Progenitor cell of endocrine pancreas (in vitro differentiated cells): Measurements from ENCODE around the gene PRKCZ. TPM values are rescaled to one million over a fixed set of nuclear protein-coding genes. Genes with fewer than 3 reads are reported as not detected.

ENCODE experiments used
- DNase-seq: peaks from one replicate; pipeline ENCODE4 v3.0.0; 2021; ENCODE audit warnings: low spot score; ENCODE audit not compliant: unreplicated experiment
- H3K27ac Mint-ChIP-seq: 2 replicates; pipeline ENCODE4 v1.8.0; 2021; ENCODE audit warnings: mild to moderate bottlenecking, moderate library complexity, mixed read lengths
- H3K27me3 Mint-ChIP-seq: 2 replicates; pipeline ENCODE4 v1.8.0; 2021; ENCODE audit warnings: mixed read lengths
- H3K36me3 Mint-ChIP-seq: 2 replicates; pipeline ENCODE4 v1.8.0; 2022; ENCODE audit warnings: mixed read lengths; ENCODE audit not compliant: insufficient read depth
- H3K4me1 Mint-ChIP-seq: 2 replicates; pipeline ENCODE4 v1.8.0; 2021; ENCODE audit warnings: low read depth, mixed read lengths
- H3K4me3 Mint-ChIP-seq: 2 replicates; pipeline ENCODE4 v1.8.0; 2021; ENCODE audit warnings: low read depth, mild to moderate bottlenecking, moderate library complexity, mixed read lengths
- H3K9me3 Mint-ChIP-seq: 2 replicates; pipeline ENCODE4 v1.8.0; 2021; ENCODE audit warnings: low read depth, mixed read lengths
- total RNA-seq: library from RNA; stranded (reverse); gene quantifications from 2 replicates; pipeline ENCODE4 v1.2.1, GENCODE V29; 2021
- TF ChIP-seq, protein P1 (sequence below): fragments of 200-600 bp; sonication (generic); IDR thresholded peaks from one replicate; pipeline ENCODE4 v1.5.0; 2021; ENCODE audit warnings: antibody characterized with exemption, mild to moderate bottlenecking; ENCODE audit not compliant: unreplicated experiment

Gene PRKCZ
- total RNA-seq, 1 donor from 2014 or later = 71.5 TPM

DNA sequence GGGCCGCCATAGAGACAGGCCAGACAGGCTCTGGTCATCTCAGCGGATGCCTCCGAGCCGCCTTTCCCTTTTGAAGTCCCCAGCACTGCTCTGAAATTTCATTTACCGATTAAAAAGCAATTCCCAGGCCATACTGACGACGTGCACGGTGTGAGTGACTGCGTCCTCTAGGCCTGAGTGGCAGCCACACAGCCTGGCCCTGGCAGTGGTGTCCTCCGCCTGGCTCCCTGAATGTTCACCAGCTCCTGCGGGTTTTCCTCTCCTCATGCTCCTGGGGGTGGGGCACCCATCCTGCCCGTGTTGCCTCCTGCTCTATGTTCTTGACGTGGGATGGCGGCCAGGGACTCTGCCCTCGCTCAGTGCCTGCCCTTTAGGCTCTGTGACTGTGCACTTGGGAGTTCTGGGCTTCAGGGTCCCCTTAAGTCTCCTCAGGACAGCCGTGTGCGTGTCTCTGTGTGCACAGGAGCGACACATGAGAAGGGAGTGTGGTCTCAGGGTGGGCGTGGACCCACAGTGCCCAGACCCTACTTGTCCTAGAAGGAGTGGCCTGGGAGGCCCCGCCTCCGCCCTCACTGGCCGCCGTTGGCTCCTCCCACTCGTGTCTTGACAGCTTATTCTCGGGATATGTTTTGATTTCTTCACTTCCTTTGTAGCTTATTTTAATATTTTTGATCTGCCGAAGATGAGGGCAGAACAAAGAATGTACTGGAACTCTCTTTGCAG is 181.5 kb downstream of the PRKCZ start:
- Mint-ChIP-seq H3K27ac (peak overlapping the region; percentile 87), H3K4me1 (peaks cover 37% of the 10 kb centered on the region), H3K27me3 (no peaks in the 10 kb centered on the region), H3K36me3 (no peaks in the 10 kb centered on the region), H3K9me3 (no peaks in the 10 kb centered on the region), H3K4me3 (peak overlapping the region; percentile 94)
- no peak for DNase-seq
- TF ChIP-seq, protein P1, sequence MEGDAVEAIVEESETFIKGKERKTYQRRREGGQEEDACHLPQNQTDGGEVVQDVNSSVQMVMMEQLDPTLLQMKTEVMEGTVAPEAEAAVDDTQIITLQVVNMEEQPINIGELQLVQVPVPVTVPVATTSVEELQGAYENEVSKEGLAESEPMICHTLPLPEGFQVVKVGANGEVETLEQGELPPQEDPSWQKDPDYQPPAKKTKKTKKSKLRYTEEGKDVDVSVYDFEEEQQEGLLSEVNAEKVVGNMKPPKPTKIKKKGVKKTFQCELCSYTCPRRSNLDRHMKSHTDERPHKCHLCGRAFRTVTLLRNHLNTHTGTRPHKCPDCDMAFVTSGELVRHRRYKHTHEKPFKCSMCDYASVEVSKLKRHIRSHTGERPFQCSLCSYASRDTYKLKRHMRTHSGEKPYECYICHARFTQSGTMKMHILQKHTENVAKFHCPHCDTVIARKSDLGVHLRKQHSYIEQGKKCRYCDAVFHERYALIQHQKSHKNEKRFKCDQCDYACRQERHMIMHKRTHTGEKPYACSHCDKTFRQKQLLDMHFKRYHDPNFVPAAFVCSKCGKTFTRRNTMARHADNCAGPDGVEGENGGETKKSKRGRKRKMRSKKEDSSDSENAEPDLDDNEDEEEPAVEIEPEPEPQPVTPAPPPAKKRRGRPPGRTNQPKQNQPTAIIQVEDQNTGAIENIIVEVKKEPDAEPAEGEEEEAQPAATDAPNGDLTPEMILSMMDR = no peak

DNA sequence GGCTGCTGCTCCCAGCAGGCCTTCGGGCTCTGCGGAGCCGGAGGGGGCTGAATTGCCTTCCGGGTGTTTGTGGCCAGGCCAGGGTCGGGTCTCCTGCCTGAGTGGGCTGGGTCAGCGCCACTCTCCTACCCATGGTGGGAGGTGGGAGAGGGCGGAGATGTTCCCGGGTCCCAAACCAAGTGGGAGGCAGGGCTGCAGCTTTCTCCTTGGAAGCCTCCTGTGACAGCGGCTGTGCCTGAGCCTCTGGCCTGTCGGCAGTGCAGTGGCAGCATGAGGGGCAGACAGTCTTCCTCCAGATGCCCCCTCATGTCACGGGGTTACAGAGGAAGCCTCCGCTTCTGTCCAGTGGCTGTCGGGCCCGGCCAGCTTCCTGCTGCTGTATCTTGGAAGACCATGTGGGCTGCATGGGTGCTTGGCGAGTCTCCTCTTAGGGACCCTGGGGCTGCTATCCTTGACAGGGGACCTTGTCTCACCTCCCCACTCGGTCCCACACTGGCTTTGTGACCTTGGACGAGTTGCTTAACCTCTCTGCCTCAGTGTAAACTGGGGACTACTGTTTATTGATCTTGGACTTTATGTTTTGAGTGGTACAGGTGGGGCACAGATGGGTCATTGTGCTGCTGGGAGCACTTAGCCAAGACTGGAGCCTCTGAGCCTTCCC is 182.2 kb downstream of the PRKCZ start:
- Mint-ChIP-seq H3K27ac (peak overlapping the region; percentile 87), H3K27me3 (no peaks in the 10 kb centered on the region), H3K36me3 (no peaks in the 10 kb centered on the region), H3K4me3 (peak overlapping the region; percentile 94), H3K9me3 (no peaks in the 10 kb centered on the region), H3K4me1 (peaks cover 40% of the 10 kb centered on the region)
- DNase-seq = no peak
- TF ChIP-seq, protein P1 = no peak

DNA sequence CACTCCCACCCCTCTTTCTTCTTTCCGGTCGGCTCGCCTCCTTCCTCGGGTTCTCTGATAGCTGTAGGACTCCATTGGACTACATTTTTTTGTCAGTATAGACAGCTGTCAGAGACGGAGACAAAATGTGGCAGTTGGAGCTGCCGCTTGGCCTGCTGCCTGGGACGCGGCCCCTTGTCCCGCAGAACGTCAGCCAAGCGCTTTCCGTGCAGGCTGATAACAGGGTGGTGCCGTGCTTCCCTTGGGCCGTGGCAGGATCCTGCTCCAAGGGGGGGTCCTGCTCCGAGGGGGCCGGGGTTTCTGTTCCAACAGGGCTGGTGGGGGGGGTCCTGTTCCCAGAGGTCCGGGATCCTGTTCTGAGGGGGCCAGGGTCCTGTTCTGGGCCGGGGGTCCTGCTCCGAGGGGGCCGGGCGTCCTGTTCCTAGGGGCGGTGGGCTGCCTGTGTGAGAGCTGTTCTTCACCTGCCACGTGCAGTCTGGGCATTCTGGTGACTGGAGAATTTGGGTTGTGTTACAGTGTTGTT is 182.8 kb downstream of the PRKCZ start:
- Mint-ChIP-seq H3K27ac (peak overlapping the region; percentile 70), H3K36me3 (no peaks in the 10 kb centered on the region), H3K4me1 (peaks cover 40% of the 10 kb centered on the region), H3K9me3 (no peaks in the 10 kb centered on the region), H3K27me3 (no peaks in the 10 kb centered on the region), H3K4me3 (peak overlapping the region; percentile 94)
- TF ChIP-seq, protein P1 = no peak
- DNase-seq = no peak

DNA sequence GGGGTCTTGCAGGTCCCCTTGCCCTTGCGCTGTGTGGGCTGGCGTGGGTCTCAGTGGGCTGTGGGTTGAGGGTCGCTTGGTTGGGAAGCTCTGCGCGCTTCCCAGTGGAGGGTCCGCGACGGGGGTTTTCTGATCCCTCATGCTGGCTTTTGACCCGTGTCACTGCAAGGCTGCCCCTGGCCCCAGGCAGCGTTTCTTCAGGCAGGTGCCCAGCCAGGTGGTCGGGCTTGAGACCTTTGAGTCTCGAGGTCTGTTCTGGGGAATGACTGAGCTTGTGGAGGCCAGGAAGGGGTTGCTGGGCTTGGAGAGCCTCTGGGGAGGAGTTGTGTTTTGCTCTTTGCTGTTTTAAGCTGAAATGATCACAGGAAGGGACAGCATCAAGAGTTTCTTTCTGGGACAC is 183.3 kb downstream of the PRKCZ start:
- TF ChIP-seq, protein P1 = no peak
- no peaks in the 10 kb centered on the region for H3K9me3 Mint-ChIP-seq
- H3K36me3 Mint-ChIP-seq = no peaks in the 10 kb centered on the region
- no peak overlapping the region for H3K27ac Mint-ChIP-seq
- H3K4me1 Mint-ChIP-seq = peaks cover 40% of the 10 kb centered on the region
- H3K27me3 Mint-ChIP-seq = no peaks in the 10 kb centered on the region
- DNase-seq = no peak
- no peak overlapping the region for H3K4me3 Mint-ChIP-seq

DNA sequence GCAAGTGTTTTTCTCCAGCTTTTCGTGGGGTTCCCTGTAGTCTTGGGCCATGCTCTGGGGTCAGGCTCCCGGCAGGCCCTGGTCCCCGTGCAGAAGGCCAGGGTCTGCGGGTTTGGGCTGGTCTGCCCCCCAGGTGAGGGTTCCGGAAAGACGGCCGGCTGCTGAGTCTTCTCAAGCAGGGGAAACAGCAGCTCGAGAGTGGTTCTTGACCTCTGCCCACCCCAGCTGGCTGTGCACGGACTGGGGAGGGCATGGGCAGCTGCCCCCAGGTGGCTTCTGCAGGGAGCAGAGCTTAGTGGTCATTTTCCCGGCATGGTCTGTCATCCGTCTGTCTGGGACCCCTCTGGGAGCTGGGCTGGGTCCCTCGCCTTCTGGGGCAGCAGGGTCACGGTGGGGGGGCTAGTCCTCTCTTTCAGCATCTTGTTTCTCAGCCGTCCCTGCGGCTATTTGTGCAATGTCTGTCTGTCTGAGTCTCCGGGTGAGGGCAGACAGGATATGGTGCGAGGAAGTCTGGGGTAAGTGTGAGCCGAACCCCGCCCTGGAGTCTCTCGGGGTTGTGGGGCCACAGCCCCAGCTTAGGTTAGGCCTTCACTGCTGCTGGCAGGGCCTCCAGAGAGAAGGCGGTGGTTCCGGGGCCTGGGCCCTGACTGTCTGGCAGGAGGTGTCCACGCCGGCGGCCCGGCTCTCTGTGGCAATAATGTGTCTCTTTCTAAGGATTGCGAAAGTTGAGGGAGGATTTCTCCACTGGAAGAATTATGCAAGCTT is 184.0 kb downstream of the PRKCZ start:
- Mint-ChIP-seq H3K4me3 (no peak overlapping the region), H3K27ac (peak overlapping the region; percentile 29), H3K36me3 (no peaks in the 10 kb centered on the region), H3K9me3 (no peaks in the 10 kb centered on the region), H3K27me3 (no peaks in the 10 kb centered on the region), H3K4me1 (peaks cover 39% of the 10 kb centered on the region)
- TF ChIP-seq, protein P1 = no peak
- DNase-seq = no peak
